Liver (tissue), 9 donors: ENCODE data around the gene WNT10A. TPM values are rescaled to one million over a fixed set of nuclear protein-coding genes. Genes with fewer than 3 reads are reported as not detected.

Experiments
- DNase-seq: peaks from one replicate; pipeline ENCODE4 v3.0.0-alpha.2; 2017; ENCODE audit warnings: low spot score
- H3K27ac ChIP-seq, 2 donors: one replicate each; pipeline ENCODE4 v1.7.0; 2013; ENCODE audit warnings: inconsistent platforms in 2 of 2, low read length in 2 of 2, control low read depth in 1 of 2, low read depth in 1 of 2, mild to moderate bottlenecking in 1 of 2
- H3K27me3 ChIP-seq, 4 donors: one replicate each; pipeline versions ENCODE4 v1.6.1 to v1.7.0; 2013; ENCODE audit warnings: low read length in 3 of 4, inconsistent platforms in 1 of 4, mild to moderate bottlenecking in 1 of 4, moderate library complexity in 1 of 4; ENCODE audit not compliant: control insufficient read depth in 4 of 4, insufficient read depth in 4 of 4
- H3K36me3 ChIP-seq, 4 donors: one replicate each; pipeline versions ENCODE4 v1.6.1 to v1.7.0; 2013; ENCODE audit warnings: low read length in 3 of 4, mild to moderate bottlenecking in 3 of 4, low read depth in 1 of 4, moderate library complexity in 1 of 4; ENCODE audit not compliant: control insufficient read depth in 4 of 4, insufficient read depth in 3 of 4
- H3K4me1 ChIP-seq, 4 donors: one replicate each; pipeline versions ENCODE4 v1.6.1 to v1.7.0; 2013; ENCODE audit warnings: low read length in 3 of 4, mild to moderate bottlenecking in 3 of 4, moderate library complexity in 1 of 4; ENCODE audit not compliant: control insufficient read depth in 4 of 4, insufficient read depth in 4 of 4
- H3K4me3 ChIP-seq, 3 donors: one replicate each; pipeline versions ENCODE4 v1.6.1 to v1.7.0; 2013; ENCODE audit warnings: low read length in 3 of 3, control low read depth in 1 of 3, low read depth in 1 of 3, mild to moderate bottlenecking in 1 of 3
- H3K9ac ChIP-seq, 2 donors: one replicate each; pipeline ENCODE4 v1.7.0; 2013; ENCODE audit warnings: low read length in 2 of 2, mild to moderate bottlenecking in 2 of 2, moderate library complexity in 2 of 2, control low read depth in 1 of 2, low read depth in 1 of 2
- H3K9me3 ChIP-seq, 4 donors: one replicate each; pipeline versions ENCODE4 v1.6.1 to v1.7.0; 2013; ENCODE audit warnings: low read length in 3 of 4; ENCODE audit not compliant: control insufficient read depth in 4 of 4
- EGR1 ChIP-seq, 2 donors: IDR thresholded peaks; 2 replicates each; pipeline ENCODE4 v1.6.1; 2016 to 2018; ENCODE audit warnings: antibody characterized with exemption in 2 of 2, low read depth in 2 of 2
- FOXA1 ChIP-seq: IDR thresholded peaks from 2 replicates; pipeline ENCODE4 v1.6.1; 2016; ENCODE audit warnings: antibody characterized with exemption
- FOXA2 ChIP-seq: IDR thresholded peaks from 2 replicates; pipeline ENCODE4 v1.6.1; 2016; ENCODE audit warnings: antibody characterized with exemption
- GABPA ChIP-seq, 2 donors: IDR thresholded peaks in 1 of 2; conservative IDR thresholded peaks in 1 of 2; 2 replicates each; pipeline ENCODE4 v1.6.1; 2016; ENCODE audit warnings: antibody characterized with exemption in 2 of 2, mild to moderate bottlenecking in 1 of 2, moderate library complexity in 1 of 2
- HNF4A ChIP-seq, 2 donors: conservative IDR thresholded peaks; 2 replicates each; pipeline ENCODE4 v1.6.1; 2016; ENCODE audit warnings: antibody characterized with exemption in 2 of 2, mild to moderate bottlenecking in 2 of 2
- HNF4G ChIP-seq: IDR thresholded peaks from 2 replicates; pipeline ENCODE4 v1.6.1; 2016; ENCODE audit warnings: antibody characterized with exemption
- JUND ChIP-seq, 2 donors: IDR thresholded peaks; 2 replicates each; pipeline ENCODE4 v1.6.1; 2016; ENCODE audit warnings: antibody characterized with exemption in 2 of 2
- NR2F2 ChIP-seq: IDR thresholded peaks from 2 replicates; pipeline ENCODE4 v1.6.1; 2016; ENCODE audit warnings: antibody characterized with exemption
- RAD21 ChIP-seq, 2 donors: IDR thresholded peaks; 2 replicates each; pipeline ENCODE4 v1.6.1; 2016; ENCODE audit warnings: antibody characterized with exemption in 2 of 2, mild to moderate bottlenecking in 2 of 2
- RXRA ChIP-seq, 2 donors: IDR thresholded peaks; 2 replicates each; pipeline ENCODE4 v1.6.1; 2017 to 2018; ENCODE audit warnings: antibody characterized with exemption in 2 of 2, mild to moderate bottlenecking in 1 of 2
- SP1 ChIP-seq: IDR thresholded peaks from 2 replicates; pipeline ENCODE4 v1.6.1; 2018; ENCODE audit warnings: antibody characterized with exemption, mild to moderate bottlenecking
- TAF1 ChIP-seq: conservative IDR thresholded peaks from 2 replicates; pipeline ENCODE4 v1.6.1; 2016; ENCODE audit warnings: antibody characterized with exemption, mild to moderate bottlenecking
- YY1 ChIP-seq: IDR thresholded peaks from 2 replicates; pipeline ENCODE4 v1.6.1; 2016; ENCODE audit warnings: antibody characterized with exemption, mild to moderate bottlenecking
- whole genome bisulfite sequencing: extraction: QIAGEN DNeasy Blood & Tissue Kit; methylation state at CpG from one replicate; pipeline ENCODE4 v1.1.7; 2013; 5-methylcytosine and 5-hydroxymethylcytosine counted together
- polyA plus RNA-seq, 2 donors: library from polyadenylated mRNA; stranded (reverse) in 1 of 2; unstranded in 1 of 2; fragments of 200-250 nt in 1 of 2; fragments of >200 nt in 1 of 2; fragmentation: Nextera tagmentation in 1 of 2; extraction: Ambion mirVana in 1 of 2; gene quantifications; one replicate each; pipeline versions ENCODE4 v1.2.1 to v1.2.3, GENCODE V29; 2013 to 2015
- total RNA-seq, 2 donors: library from RNA; depleted of rRNA; stranded (reverse); fragments of >200 nt; gene quantifications; one replicate each; pipeline ENCODE4 v1.2.3, GENCODE V29; 2014
- TF ChIP-seq, protein P1 (sequence below): IDR thresholded peaks from 2 replicates; pipeline ENCODE4 v1.6.1; 2016; ENCODE audit warnings: antibody characterized with exemption
- TF ChIP-seq, protein P2 (sequence below): IDR thresholded peaks from 2 replicates; pipeline ENCODE4 v1.6.1; 2016; ENCODE audit warnings: antibody characterized with exemption
- TF ChIP-seq, protein P3 (sequence below): fragments of 150-350 bp; IDR thresholded peaks from 2 replicates; pipeline ENCODE4 v1.5.1; 2017; ENCODE audit warnings: improper control_type of control experiment, low read depth, low read length; ENCODE audit not compliant: missing input control
- TF ChIP-seq, protein P4 (sequence below): IDR thresholded peaks from 2 replicates; pipeline ENCODE4 v1.6.1; 2016; ENCODE audit warnings: antibody characterized with exemption, mild to moderate bottlenecking
- donor health status: healthy.
- donor health status: healthy.
- donor health status: healthy.
- donor health status: healthy.
- donor health status: healthy.

WNT10A gene
- total and polyA plus RNA-seq, 4 donors, result 0.01 to 0.08 (median 0.05) TPM; not detected in 1

DNA sequence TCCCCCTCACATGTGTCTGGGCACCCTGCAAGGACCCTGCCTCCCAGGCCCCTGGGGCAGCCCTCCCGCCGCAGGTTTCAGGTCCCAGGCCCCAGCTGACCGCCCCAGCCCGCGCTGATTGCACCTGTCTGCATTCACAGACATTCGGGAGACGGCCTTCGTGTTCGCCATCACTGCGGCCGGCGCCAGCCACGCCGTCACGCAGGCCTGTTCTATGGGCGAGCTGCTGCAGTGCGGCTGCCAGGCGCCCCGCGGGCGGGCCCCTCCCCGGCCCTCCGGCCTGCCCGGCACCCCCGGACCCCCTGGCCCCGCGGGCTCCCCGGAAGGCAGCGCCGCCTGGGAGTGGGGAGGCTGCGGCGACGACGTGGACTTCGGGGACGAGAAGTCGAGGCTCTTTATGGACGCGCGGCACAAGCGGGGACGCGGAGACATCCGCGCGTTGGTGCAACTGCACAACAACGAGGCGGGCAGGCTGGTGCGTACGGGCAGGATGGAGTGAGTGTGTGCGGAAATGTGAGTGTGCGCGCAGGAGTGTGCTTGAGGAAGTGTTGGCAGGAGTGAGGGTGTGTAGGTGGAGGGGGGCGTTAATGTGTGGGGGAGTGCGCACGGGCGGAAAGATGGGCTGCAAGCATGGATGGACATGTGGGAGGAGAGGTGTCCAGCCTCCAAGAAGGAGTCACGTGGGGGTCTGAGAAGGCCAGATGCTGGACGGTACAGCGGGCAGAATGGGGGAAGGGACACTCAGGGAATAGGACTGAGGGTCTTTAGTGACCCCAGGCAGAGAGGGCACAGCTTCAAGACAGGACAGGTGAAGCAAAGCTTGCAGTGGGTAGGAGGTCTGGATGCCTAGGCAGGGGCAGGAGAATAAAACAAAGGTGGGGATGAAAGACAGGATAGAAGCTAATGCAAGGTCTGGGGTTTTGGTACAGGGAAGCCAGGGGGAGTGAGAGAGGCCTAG, 9.0 kb upstream of the WNT10A start:
- H3K9me3 ChIP-seq, result no peaks in the 10 kb centered on the region
- H3K9ac ChIP-seq, result no peak overlapping the region
- peaks cover 7 to 25% (median 19%) of the 10 kb centered on the region in 4 donors for H3K27me3 ChIP-seq
- no peaks in the 10 kb centered on the region for H3K36me3 ChIP-seq
- peaks cover 4 to 17% (median 9%) of the 10 kb centered on the region in 4 donors for H3K4me1 ChIP-seq
- no peak overlapping the region for H3K27ac ChIP-seq
- TF ChIP-seq, protein P1, sequence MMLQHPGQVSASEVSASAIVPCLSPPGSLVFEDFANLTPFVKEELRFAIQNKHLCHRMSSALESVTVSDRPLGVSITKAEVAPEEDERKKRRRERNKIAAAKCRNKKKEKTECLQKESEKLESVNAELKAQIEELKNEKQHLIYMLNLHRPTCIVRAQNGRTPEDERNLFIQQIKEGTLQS, result no peak
- TF ChIP-seq FOXA2, result no peak
- TF ChIP-seq TAF1, result no peak
- no peak for TF ChIP-seq GABPA (IDR thresholded peaks at IDR 0.05 in 1 of 2, conservative IDR thresholded peaks at IDR 0.05 in 1 of 2)
- TF ChIP-seq JUND (IDR thresholded peaks at IDR 0.05), result no peak
- TF ChIP-seq HNF4G, result no peak
- no peak for TF ChIP-seq NR2F2
- no peak for TF ChIP-seq RXRA (IDR thresholded peaks at IDR 0.05)
- no peak for TF ChIP-seq SP1
- no peak for TF ChIP-seq HNF4A (conservative IDR thresholded peaks at IDR 0.05)
- no peak for TF ChIP-seq FOXA1
- TF ChIP-seq, protein P2, sequence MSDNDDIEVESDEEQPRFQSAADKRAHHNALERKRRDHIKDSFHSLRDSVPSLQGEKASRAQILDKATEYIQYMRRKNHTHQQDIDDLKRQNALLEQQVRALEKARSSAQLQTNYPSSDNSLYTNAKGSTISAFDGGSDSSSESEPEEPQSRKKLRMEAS, result no peak
- peak overlapping the region in 1 of 3 donors; percentile 10 for H3K4me3 ChIP-seq
- no peak for DNase-seq
- WGBS, result 6% methylated on average over 60 of the region's 60 CpGs

DNA sequence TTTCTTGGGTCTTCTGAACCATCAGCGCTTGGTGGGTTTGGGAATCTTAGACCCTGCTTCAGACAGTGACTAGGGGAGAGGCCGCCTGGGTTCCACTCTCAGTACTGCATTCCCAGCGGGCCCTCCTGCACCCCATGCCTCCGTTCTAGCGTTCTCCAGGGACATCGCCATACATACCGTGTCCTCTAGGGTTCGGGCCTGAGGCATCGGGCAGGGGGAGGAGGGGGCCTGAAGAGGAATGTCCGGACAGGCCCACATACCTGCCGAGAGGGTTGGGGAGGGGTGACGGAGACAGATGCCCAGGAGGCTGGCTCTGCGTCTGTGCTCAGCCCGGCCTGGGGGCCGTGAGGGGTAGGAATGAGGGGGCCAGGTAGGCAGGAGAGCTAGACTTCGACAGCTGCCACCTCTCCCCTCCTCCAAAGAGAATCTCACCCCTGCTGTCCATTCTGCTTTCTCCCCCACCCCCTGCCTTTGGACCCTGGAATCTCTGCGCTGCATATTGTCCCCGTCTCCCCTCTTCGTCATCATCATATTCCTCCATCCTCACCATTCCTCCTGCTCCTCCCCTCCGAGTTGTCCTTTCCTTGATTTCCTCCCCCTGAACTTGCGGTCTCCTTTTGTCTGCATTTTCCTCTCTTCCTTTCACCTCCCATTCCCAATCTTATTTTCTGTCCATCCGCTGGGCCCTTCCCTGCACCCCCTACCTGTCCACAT, 7.8 kb upstream of the WNT10A start:
- no peak for DNase-seq
- Histone ChIP-seq H3K4me1 (peaks cover 4 to 17% (median 9%) of the 10 kb centered on the region in 4 donors), H3K27me3 (peaks cover 7 to 25% (median 19%) of the 10 kb centered on the region in 4 donors), H3K9me3 (no peaks in the 10 kb centered on the region), H3K9ac (no peak overlapping the region), H3K36me3 (no peaks in the 10 kb centered on the region), H3K27ac (no peak overlapping the region), H3K4me3 (no peak overlapping the region)
- TF ChIP-seq HNF4A (conservative IDR thresholded peaks at IDR 0.05) (no peak), YY1 (no peak), RXRA (IDR thresholded peaks at IDR 0.05) (no peak), FOXA1 (no peak), HNF4G (no peak), RAD21 (IDR thresholded peaks at IDR 0.05) (no peak), SP1 (no peak), JUND (IDR thresholded peaks at IDR 0.05) (no peak), NR2F2 (no peak), EGR1 (IDR thresholded peaks at IDR 0.05; ENCODE audit: low read depth in 2 of 2) (no peak), GABPA (IDR thresholded peaks at IDR 0.05 in 1 of 2, conservative IDR thresholded peaks at IDR 0.05 in 1 of 2) (no peak), TAF1 (no peak)
- TF ChIP-seq, protein P1, result no peak
- TF ChIP-seq, protein P3, sequence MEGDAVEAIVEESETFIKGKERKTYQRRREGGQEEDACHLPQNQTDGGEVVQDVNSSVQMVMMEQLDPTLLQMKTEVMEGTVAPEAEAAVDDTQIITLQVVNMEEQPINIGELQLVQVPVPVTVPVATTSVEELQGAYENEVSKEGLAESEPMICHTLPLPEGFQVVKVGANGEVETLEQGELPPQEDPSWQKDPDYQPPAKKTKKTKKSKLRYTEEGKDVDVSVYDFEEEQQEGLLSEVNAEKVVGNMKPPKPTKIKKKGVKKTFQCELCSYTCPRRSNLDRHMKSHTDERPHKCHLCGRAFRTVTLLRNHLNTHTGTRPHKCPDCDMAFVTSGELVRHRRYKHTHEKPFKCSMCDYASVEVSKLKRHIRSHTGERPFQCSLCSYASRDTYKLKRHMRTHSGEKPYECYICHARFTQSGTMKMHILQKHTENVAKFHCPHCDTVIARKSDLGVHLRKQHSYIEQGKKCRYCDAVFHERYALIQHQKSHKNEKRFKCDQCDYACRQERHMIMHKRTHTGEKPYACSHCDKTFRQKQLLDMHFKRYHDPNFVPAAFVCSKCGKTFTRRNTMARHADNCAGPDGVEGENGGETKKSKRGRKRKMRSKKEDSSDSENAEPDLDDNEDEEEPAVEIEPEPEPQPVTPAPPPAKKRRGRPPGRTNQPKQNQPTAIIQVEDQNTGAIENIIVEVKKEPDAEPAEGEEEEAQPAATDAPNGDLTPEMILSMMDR, result no peak
- TF ChIP-seq, protein P2, result no peak
- TF ChIP-seq, protein P4, sequence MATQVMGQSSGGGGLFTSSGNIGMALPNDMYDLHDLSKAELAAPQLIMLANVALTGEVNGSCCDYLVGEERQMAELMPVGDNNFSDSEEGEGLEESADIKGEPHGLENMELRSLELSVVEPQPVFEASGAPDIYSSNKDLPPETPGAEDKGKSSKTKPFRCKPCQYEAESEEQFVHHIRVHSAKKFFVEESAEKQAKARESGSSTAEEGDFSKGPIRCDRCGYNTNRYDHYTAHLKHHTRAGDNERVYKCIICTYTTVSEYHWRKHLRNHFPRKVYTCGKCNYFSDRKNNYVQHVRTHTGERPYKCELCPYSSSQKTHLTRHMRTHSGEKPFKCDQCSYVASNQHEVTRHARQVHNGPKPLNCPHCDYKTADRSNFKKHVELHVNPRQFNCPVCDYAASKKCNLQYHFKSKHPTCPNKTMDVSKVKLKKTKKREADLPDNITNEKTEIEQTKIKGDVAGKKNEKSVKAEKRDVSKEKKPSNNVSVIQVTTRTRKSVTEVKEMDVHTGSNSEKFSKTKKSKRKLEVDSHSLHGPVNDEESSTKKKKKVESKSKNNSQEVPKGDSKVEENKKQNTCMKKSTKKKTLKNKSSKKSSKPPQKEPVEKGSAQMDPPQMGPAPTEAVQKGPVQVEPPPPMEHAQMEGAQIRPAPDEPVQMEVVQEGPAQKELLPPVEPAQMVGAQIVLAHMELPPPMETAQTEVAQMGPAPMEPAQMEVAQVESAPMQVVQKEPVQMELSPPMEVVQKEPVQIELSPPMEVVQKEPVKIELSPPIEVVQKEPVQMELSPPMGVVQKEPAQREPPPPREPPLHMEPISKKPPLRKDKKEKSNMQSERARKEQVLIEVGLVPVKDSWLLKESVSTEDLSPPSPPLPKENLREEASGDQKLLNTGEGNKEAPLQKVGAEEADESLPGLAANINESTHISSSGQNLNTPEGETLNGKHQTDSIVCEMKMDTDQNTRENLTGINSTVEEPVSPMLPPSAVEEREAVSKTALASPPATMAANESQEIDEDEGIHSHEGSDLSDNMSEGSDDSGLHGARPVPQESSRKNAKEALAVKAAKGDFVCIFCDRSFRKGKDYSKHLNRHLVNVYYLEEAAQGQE, result no peak
- 14% methylated on average over 22 of the region's 22 CpGs for WGBS
